ENCODE results near the gene GINS1.

DNA sequence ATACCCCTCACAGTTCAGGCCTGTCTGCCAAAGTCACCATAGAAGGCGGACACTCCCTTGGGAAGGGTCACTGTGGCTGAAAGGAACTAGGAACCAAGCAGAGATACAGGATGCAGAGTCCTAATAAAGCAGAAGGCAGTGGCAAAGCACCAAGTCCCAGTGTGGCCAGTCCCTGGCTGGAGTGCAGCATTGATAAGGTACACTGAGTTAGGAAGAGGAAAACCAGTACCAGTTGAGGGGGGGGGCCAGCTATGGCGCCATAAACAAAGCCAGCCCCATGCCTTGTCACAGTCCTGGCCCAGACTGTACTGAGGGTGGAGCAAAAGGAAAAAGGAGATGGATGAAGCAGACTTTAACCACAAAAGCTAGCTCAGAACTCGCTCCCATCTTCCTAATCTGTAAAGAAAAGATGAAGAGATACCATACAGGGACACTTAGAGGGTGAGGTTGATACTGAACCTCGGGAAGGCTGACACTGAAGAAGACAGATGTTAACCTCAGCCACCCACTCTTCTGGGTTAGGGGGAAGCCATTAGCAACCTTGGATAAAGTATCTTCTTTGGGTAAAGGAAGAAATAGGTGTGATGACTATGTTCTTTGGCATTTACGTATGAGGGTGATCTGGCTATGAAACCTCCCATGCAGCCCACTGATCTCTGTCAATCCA lies 24.6 kb upstream of the GINS1 start:
- no peak for TF ChIP-seq POLR2A (IDR thresholded peaks at IDR 0.05; ENCODE audit: low read depth, low read length)
- TF ChIP-seq TAF1 (IDR thresholded peaks at IDR 0.05; ENCODE audit: borderline replicate concordance, low read depth, low read length): no peak

Measured in GM12892 (cell line).